HEK293 (cell line): ENCODE measurements around the gene AOAH.

Experiments used
- CTCF ChIP-seq: fragments of 450-650 bp; formaldehyde crosslinking; IDR thresholded peaks from 2 replicates; pipeline ENCODE4 v1.5.1; 2016; ENCODE audit warnings: missing biosample characterization, missing genetic modification characterization
- ZNF280C ChIP-seq: fragments of 450-650 bp; formaldehyde crosslinking; IDR thresholded peaks from 2 replicates; pipeline ENCODE4 v1.5.1; 2016; ENCODE audit warnings: missing biosample characterization, missing genetic modification characterization
- TF ChIP-seq, protein P1 (sequence below): fragments of 450-650 bp; formaldehyde crosslinking; IDR thresholded peaks from 2 replicates; pipeline ENCODE4 v1.5.1; 2016; ENCODE audit warnings: missing biosample characterization, missing genetic modification characterization

GRCh38 chr7:36637417-36637816 is 86.9 kb downstream of the AOAH start:
- TF ChIP-seq CTCF (tag by site-specific recombination) (no peak), ZNF280C (tag by site-specific recombination) (no peak)
- TF ChIP-seq, protein P1, sequence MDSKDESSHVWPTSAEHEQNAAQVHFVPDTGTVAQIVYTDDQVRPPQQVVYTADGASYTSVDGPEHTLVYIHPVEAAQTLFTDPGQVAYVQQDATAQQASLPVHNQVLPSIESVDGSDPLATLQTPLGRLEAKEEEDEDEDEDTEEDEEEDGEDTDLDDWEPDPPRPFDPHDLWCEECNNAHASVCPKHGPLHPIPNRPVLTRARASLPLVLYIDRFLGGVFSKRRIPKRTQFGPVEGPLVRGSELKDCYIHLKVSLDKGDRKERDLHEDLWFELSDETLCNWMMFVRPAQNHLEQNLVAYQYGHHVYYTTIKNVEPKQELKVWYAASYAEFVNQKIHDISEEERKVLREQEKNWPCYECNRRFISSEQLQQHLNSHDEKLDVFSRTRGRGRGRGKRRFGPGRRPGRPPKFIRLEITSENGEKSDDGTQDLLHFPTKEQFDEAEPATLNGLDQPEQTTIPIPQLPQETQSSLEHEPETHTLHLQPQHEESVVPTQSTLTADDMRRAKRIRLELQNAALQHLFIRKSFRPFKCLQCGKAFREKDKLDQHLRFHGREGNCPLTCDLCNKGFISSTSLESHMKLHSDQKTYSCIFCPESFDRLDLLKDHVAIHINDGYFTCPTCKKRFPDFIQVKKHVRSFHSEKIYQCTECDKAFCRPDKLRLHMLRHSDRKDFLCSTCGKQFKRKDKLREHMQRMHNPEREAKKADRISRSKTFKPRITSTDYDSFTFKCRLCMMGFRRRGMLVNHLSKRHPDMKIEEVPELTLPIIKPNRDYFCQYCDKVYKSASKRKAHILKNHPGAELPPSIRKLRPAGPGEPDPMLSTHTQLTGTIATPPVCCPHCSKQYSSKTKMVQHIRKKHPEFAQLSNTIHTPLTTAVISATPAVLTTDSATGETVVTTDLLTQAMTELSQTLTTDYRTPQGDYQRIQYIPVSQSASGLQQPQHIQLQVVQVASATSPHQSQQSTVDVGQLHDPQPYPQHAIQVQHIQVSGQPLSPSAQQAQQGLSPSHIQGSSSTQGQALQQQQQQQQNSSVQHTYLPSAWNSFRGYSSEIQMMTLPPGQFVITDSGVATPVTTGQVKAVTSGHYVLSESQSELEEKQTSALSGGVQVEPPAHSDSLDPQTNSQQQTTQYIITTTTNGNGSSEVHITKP (tag by site-specific recombination), result no peak
